ENCODE results near the gene KIF17. TPM values are rescaled to one million over a fixed set of nuclear protein-coding genes. Genes with fewer than 3 reads are reported as not detected.

The KIF17 gene
- total RNA-seq, 1 experiment from 2014 or later = 2.4 TPM

DNA sequence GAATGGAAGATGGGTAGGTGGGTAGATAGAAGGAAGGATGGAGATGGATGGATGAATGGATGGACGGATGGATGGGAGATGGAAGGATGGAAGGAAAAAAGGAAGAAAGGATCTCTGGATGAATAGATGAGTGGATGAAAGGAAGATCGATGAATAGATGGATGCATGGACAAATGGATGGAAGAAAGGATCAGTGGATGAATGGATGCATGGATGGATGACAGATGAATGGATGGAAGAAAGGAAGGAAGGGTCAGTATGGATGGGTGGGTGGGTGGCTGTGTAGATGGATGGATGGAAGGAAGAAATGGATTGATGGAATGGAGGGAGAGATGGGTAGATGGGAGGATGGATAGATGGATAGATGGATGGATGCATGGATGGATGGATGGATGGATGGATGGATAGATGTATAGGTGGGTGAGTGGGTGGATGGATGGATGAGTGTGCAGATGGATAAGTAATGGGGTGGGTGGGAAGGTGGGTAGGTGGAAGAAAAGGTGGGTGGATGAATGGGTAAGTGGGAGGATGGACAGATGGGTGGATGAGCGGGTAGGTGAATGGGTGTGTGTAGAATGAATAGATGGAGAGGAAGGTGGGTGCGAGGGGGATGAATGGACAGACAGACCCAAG lies 14.6 kb downstream of the KIF17 start:
- no peaks in the 10 kb centered on the region for H3K27me3 ChIP-seq (ENCODE audit: insufficient read depth, low read length)
- no peak overlapping the region for H3K9ac ChIP-seq (ENCODE audit: low read length)
- H3K4me3 ChIP-seq (replicated peaks in 1 of 2; ENCODE audit: low read depth in 1 of 2, low read length in 2 of 2) = no peak overlapping the region
- no peaks in the 10 kb centered on the region for H3K79me2 ChIP-seq (ENCODE audit: insufficient read depth, low read length)
- intact Hi-C loops (cut with micrococcal nuclease) = no loop called here
- DNase-seq (ENCODE audit: low read depth, low spot score) (no peak), ATAC-seq (no peak)
- H4K20me1 ChIP-seq (ENCODE audit: insufficient read depth) = no peaks in the 10 kb centered on the region
- H3K4me1 ChIP-seq (ENCODE audit: control insufficient read depth in 1 of 2, insufficient read depth in 2 of 2, low read length in 2 of 2) = peaks cover 11 to 14% of the 10 kb centered on the region in 2 experiments
- no TSS peak for BruUV-seq (replicated peaks)
- H3K27ac ChIP-seq (ENCODE audit: low read depth, low read length) = no peak overlapping the region
- no peak overlapping the region for H2AFZ ChIP-seq (ENCODE audit: low read depth, low read length, poor library complexity, severe bottlenecking)
- POLR2A ChIA-PET = no interaction called here
- no peaks in the 10 kb centered on the region for H3K36me3 ChIP-seq (ENCODE audit: control insufficient read depth in 1 of 2, insufficient read depth in 2 of 2, low read length in 2 of 2)
- RAD21 ChIA-PET (ENCODE audit: low non-redundant PET in 1 of 2, low total read pairs in 2 of 2, uncharacterized antibody in 2 of 2, unreplicated experiment in 2 of 2) = no interaction called here
- CTCF ChIA-PET = no interaction called here
- no peaks in the 10 kb centered on the region for H3K9me2 ChIP-seq (ENCODE audit: insufficient read depth)
- TF ChIP-seq, protein P1, sequence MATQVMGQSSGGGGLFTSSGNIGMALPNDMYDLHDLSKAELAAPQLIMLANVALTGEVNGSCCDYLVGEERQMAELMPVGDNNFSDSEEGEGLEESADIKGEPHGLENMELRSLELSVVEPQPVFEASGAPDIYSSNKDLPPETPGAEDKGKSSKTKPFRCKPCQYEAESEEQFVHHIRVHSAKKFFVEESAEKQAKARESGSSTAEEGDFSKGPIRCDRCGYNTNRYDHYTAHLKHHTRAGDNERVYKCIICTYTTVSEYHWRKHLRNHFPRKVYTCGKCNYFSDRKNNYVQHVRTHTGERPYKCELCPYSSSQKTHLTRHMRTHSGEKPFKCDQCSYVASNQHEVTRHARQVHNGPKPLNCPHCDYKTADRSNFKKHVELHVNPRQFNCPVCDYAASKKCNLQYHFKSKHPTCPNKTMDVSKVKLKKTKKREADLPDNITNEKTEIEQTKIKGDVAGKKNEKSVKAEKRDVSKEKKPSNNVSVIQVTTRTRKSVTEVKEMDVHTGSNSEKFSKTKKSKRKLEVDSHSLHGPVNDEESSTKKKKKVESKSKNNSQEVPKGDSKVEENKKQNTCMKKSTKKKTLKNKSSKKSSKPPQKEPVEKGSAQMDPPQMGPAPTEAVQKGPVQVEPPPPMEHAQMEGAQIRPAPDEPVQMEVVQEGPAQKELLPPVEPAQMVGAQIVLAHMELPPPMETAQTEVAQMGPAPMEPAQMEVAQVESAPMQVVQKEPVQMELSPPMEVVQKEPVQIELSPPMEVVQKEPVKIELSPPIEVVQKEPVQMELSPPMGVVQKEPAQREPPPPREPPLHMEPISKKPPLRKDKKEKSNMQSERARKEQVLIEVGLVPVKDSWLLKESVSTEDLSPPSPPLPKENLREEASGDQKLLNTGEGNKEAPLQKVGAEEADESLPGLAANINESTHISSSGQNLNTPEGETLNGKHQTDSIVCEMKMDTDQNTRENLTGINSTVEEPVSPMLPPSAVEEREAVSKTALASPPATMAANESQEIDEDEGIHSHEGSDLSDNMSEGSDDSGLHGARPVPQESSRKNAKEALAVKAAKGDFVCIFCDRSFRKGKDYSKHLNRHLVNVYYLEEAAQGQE (IDR thresholded peaks at IDR 0.05; ENCODE audit: low read depth) = no peak
- TF ChIP-seq SRF (IDR thresholded peaks at IDR 0.05; ENCODE audit: low read depth) (no peak), JUND (IDR thresholded peaks at IDR 0.05) (no peak), SIN3A (IDR thresholded peaks at IDR 0.05; ENCODE audit: low read depth) (no peak), CEBPB (IDR thresholded peaks at IDR 0.05; ENCODE audit: low read depth) (no peak), ZFX (IDR thresholded peaks at IDR 0.05) (no peak), YY1 (IDR thresholded peaks at IDR 0.05; ENCODE audit: extremely low read depth, insufficient replicate concordance, low read depth, low read length) (no peak), CBX3 (IDR thresholded peaks at IDR 0.05; ENCODE audit: low read depth) (no peak), EZH2 (IDR thresholded peaks at IDR 0.05) (no peak), ZNF274 (IDR thresholded peaks at IDR 0.05; ENCODE audit: low read depth, low read length) (no peak), POLR2AphosphoS5 (IDR thresholded peaks at IDR 0.05; ENCODE audit: low read depth, low read length) (no peak), SP1 (IDR thresholded peaks at IDR 0.05; ENCODE audit: low read depth) (no peak), FOSL1 (IDR thresholded peaks at IDR 0.05; ENCODE audit: low read depth) (no peak)
- TF ChIP-seq, protein P2, sequence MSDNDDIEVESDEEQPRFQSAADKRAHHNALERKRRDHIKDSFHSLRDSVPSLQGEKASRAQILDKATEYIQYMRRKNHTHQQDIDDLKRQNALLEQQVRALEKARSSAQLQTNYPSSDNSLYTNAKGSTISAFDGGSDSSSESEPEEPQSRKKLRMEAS (IDR thresholded peaks at IDR 0.05) = no peak
- TF ChIP-seq, protein P3, sequence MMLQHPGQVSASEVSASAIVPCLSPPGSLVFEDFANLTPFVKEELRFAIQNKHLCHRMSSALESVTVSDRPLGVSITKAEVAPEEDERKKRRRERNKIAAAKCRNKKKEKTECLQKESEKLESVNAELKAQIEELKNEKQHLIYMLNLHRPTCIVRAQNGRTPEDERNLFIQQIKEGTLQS (IDR thresholded peaks at IDR 0.05) = no peak
- TF ChIP-seq, protein P4, sequence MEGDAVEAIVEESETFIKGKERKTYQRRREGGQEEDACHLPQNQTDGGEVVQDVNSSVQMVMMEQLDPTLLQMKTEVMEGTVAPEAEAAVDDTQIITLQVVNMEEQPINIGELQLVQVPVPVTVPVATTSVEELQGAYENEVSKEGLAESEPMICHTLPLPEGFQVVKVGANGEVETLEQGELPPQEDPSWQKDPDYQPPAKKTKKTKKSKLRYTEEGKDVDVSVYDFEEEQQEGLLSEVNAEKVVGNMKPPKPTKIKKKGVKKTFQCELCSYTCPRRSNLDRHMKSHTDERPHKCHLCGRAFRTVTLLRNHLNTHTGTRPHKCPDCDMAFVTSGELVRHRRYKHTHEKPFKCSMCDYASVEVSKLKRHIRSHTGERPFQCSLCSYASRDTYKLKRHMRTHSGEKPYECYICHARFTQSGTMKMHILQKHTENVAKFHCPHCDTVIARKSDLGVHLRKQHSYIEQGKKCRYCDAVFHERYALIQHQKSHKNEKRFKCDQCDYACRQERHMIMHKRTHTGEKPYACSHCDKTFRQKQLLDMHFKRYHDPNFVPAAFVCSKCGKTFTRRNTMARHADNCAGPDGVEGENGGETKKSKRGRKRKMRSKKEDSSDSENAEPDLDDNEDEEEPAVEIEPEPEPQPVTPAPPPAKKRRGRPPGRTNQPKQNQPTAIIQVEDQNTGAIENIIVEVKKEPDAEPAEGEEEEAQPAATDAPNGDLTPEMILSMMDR (IDR thresholded peaks at IDR 0.05 in 2 of 3, conservative IDR thresholded peaks at IDR 0.05 in 1 of 3; ENCODE audit: borderline replicate concordance in 1 of 3, insufficient read depth in 1 of 3, low read depth in 2 of 3, low read length in 2 of 3) = no peak
- no peak overlapping the region for H3K4me2 ChIP-seq (ENCODE audit: low read length)
- H3K9me3 ChIP-seq (ENCODE audit: control insufficient read depth in 1 of 2, insufficient read depth in 1 of 2, low read depth in 1 of 2, low read length in 2 of 2) = no peaks in the 10 kb centered on the region

All from HCT116 (cell line).